K562 (cell line): ENCODE results near the gene CLCN2. TPM values are rescaled to one million over a fixed set of nuclear protein-coding genes. Genes with fewer than 3 reads are reported as not detected.

Experiments
- CBX2 ChIP-seq: fragments of 200-600 bp; sonication (generic); IDR thresholded peaks from one replicate; pipeline ENCODE4 v1.6.1; 2012; ENCODE audit warnings: mild to moderate bottlenecking, low read length, inconsistent platforms; ENCODE audit not compliant: insufficient read depth, poor library complexity, severe bottlenecking
- CEBPG ChIP-seq, 3 experiments: fragments of 200-800 bp in 1 of 3; sonication (Bioruptor generic) in 1 of 3; sonication (generic) in 1 of 3; formaldehyde crosslinking in 1 of 3; IDR thresholded peaks in 2 of 3; conservative IDR thresholded peaks in 1 of 3; 2 replicates each; pipeline versions ENCODE4 v1.6.1 to v1.8.0; 2016 to 2022; ENCODE audit warnings: missing compliant biosample characterization in 2 of 3, missing genetic modification characterization in 2 of 3, mild to moderate bottlenecking in 1 of 3, missing genetic modification reagents in 1 of 3
- CHD4 ChIP-seq: fragments of 200-600 bp; sonication (generic); IDR thresholded peaks from 3 replicates; pipeline ENCODE4 v1.6.1; 2012; ENCODE audit warnings: low read depth, mild to moderate bottlenecking, mixed read lengths, low read length, inconsistent platforms; ENCODE audit not compliant: insufficient read depth, insufficient replicate concordance, poor library complexity, severe bottlenecking
- DNMT1 ChIP-seq: fragments of 450-650 bp; IDR thresholded peaks from 2 replicates; pipeline ENCODE4 v1.6.1; 2016; ENCODE audit warnings: antibody characterized with exemption, mild to moderate bottlenecking
- HDAC2 ChIP-seq: fragments of 450-650 bp; IDR thresholded peaks from 2 replicates; pipeline ENCODE4 v1.6.1; 2016; ENCODE audit warnings: mild to moderate bottlenecking
- MXI1 ChIP-seq: IDR thresholded peaks from 2 replicates; pipeline ENCODE4 v1.6.1; 2011; ENCODE audit warnings: low read depth, mild to moderate bottlenecking, improper control_type of control experiment, low read length
- NR2F6 ChIP-seq: fragments of 450-650 bp; formaldehyde crosslinking; IDR thresholded peaks from 2 replicates; pipeline ENCODE4 v1.4.0; 2020; ENCODE audit warnings: mild to moderate bottlenecking
- PTTG1 ChIP-seq: fragments of 450-650 bp; IDR thresholded peaks from 2 replicates; pipeline ENCODE4 v1.6.1; 2016; ENCODE audit warnings: low read depth, mild to moderate bottlenecking, missing genetic modification characterization, missing compliant biosample characterization
- RBM39 ChIP-seq: fragments of 200-400 bp; formaldehyde crosslinking; optimal IDR thresholded peaks from 2 replicates; pipeline ENCODE3; 2018; ENCODE audit warnings: low read depth, low read length
- SIRT6 ChIP-seq: IDR thresholded peaks from one replicate; pipeline ENCODE4 v1.6.1; 2012; ENCODE audit warnings: low read depth, mild to moderate bottlenecking, control low read depth, inconsistent platforms, low read length, moderate library complexity
- TCF7L2 ChIP-seq: fragments of 150-350 bp; IDR thresholded peaks from 2 replicates; pipeline ENCODE4 v1.6.1; 2016; ENCODE audit warnings: low read depth, mild to moderate bottlenecking, low read length, moderate library complexity
- TSC22D4 ChIP-seq: fragments of 450-650 bp; IDR thresholded peaks from 2 replicates; pipeline ENCODE4 v1.6.1; 2016; ENCODE audit warnings: missing genetic modification characterization, missing biosample characterization, control low read depth
- ZC3H4 ChIP-seq: sonication (generic); formaldehyde crosslinking; IDR thresholded peaks from 2 replicates; pipeline ENCODE4 v1.9.0; 2021; ENCODE audit warnings: missing genetic modification reagents, borderline replicate concordance
- ZNF121 ChIP-seq: sonication (generic); formaldehyde crosslinking; conservative IDR thresholded peaks from 2 replicates; pipeline ENCODE4 v1.8.0; 2022; ENCODE audit warnings: missing genetic modification reagents
- ZNF551 ChIP-seq: fragments of 250-450 bp; sonication (Bioruptor Pico); IDR thresholded peaks from 2 replicates; pipeline ENCODE4 v1.5.0; 2021; ENCODE audit warnings: mild to moderate bottlenecking, moderate library complexity
- polyA plus RNA-seq, 8 experiments: library from polyadenylated mRNA; depleted of rRNA in 4 of 8; stranded (reverse) in 5 of 8; unstranded in 3 of 8; fragments of >200 nt; fragmentation: Nextera tagmentation in 2 of 8; fragmentation: Illumina TruSeq in 1 of 8; extraction: Ambion mirVana in 2 of 8; extraction: Trizol in 1 of 8; gene quantifications; 2 replicates each; pipeline versions ENCODE4 v1.2.1 to v1.2.3, GENCODE V29; 2011 to 2014; ENCODE audit warnings: inconsistent platforms in 1 of 8, missing spikeins in 1 of 8
- total RNA-seq, 7 experiments: library from RNA; depleted of rRNA in 6 of 7; stranded (reverse); fragments of >200 nt in 6 of 7; fragmentation: Illumina TruSeq in 2 of 7; extraction: Trizol in 2 of 7; gene quantifications; 2 replicates each; pipeline versions ENCODE4 v1.2.1 to v1.2.3, GENCODE V29; 2011 to 2021; ENCODE audit warnings: low replicate concordance in 1 of 7
- TF ChIP-seq, protein P1 (sequence below): sonication (generic); formaldehyde crosslinking; IDR thresholded peaks from 2 replicates; pipeline ENCODE4 v1.8.0; 2022; ENCODE audit warnings: mild to moderate bottlenecking, missing genetic modification reagents
- TF ChIP-seq, protein P2 (sequence below), 2 experiments: fragments of 450-650 bp in 1 of 2; sonication (generic) in 1 of 2; formaldehyde crosslinking in 1 of 2; IDR thresholded peaks; 2 replicates each; pipeline versions ENCODE4 v1.7.1 to v1.9.0; 2016 to 2022; ENCODE audit warnings: inconsistent platforms in 1 of 2, mild to moderate bottlenecking in 1 of 2, missing genetic modification reagents in 1 of 2

Gene CLCN2
- total and polyA plus RNA-seq, 9 of the 15 experiments (the other 6 are each of a cell fraction or from before 2014, with no cell fraction given) = 0.10 to 14.0 (median 6.9) TPM

DNA sequence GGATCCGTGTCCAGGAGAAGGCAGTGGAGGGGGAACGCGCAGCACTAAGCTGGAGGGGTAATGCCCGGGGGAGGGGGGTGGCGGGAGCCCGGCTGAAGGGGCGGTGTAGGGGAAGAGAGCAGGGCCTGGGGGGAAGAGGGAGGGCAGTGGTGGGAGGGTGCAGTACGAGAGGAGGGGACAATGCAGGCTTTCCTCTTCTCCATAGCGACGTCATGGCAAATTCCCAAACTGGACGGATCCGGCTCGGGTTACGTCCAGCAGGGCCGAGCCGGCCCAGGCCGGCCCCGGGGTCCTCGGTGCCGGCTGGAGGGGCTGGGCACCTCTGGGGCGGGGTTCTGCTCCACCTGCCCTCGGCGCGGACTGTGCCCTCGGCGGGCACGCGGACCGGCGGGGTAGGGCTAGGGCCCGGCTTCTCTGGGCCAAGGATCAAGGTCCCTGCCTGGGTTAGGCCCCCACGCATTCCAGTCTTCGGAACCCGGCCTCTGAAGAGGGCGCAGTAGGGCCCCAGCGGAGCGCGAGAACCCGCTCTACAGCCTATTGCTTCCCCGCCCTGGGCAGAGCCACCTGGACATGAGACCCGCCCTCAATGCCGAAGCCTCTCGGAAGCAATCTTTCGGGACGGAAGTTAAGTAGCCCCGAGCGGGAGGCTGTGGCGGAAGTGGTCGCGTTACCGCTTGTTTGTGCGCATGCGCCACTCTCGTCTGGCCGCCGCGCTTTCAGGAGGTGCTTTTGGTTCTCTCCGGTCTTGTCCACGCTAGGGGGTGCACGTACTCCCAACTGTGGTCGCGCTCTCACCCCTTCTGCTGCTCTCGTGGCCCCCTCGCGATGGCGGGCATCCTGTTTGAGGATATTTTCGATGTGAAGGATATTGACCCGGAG is 1.5 kb upstream of the CLCN2 start (continued):
- no peak for TF ChIP-seq SIRT6
- no peak for TF ChIP-seq PTTG1 (tag)
- TF ChIP-seq, protein P1, sequence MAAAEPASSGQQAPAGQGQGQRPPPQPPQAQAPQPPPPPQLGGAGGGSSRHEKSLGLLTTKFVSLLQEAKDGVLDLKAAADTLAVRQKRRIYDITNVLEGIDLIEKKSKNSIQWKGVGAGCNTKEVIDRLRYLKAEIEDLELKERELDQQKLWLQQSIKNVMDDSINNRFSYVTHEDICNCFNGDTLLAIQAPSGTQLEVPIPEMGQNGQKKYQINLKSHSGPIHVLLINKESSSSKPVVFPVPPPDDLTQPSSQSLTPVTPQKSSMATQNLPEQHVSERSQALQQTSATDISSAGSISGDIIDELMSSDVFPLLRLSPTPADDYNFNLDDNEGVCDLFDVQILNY (CRISPR knock-in tag) = no peak
- no peak for TF ChIP-seq RBM39
- no peak; the same call in 1 of the 2 replicates for TF ChIP-seq ZNF121 (CRISPR knock-in tag)
- no peak for TF ChIP-seq NR2F6 (CRISPR knock-in tag)
- TF ChIP-seq HDAC2 = 0 out of 2 replicates have a peak, but pooled peaks have one; percentile 46
- no peak for TF ChIP-seq ZNF551 (CRISPR knock-in tag)
- no peak for TF ChIP-seq CEBPG (CRISPR knock-in tag; IDR thresholded peaks at IDR 0.05)
- no peak for TF ChIP-seq CEBPG (tag; conservative IDR thresholded peaks at IDR 0.05 in 1 of 2, IDR thresholded peaks at IDR 0.05 in 1 of 2)
- no peak for TF ChIP-seq CHD4
- no peak for TF ChIP-seq TCF7L2
- TF ChIP-seq, protein P2, sequence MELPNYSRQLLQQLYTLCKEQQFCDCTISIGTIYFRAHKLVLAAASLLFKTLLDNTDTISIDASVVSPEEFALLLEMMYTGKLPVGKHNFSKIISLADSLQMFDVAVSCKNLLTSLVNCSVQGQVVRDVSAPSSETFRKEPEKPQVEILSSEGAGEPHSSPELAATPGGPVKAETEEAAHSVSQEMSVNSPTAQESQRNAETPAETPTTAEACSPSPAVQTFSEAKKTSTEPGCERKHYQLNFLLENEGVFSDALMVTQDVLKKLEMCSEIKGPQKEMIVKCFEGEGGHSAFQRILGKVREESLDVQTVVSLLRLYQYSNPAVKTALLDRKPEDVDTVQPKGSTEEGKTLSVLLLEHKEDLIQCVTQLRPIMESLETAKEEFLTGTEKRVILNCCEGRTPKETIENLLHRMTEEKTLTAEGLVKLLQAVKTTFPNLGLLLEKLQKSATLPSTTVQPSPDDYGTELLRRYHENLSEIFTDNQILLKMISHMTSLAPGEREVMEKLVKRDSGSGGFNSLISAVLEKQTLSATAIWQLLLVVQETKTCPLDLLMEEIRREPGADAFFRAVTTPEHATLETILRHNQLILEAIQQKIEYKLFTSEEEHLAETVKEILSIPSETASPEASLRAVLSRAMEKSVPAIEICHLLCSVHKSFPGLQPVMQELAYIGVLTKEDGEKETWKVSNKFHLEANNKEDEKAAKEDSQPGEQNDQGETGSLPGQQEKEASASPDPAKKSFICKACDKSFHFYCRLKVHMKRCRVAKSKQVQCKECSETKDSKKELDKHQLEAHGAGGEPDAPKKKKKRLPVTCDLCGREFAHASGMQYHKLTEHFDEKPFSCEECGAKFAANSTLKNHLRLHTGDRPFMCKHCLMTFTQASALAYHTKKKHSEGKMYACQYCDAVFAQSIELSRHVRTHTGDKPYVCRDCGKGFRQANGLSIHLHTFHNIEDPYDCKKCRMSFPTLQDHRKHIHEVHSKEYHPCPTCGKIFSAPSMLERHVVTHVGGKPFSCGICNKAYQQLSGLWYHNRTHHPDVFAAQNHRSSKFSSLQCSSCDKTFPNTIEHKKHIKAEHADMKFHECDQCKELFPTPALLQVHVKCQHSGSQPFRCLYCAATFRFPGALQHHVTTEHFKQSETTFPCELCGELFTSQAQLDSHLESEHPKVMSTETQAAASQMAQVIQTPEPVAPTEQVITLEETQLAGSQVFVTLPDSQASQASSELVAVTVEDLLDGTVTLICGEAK (IDR thresholded peaks at IDR 0.05) = peak; percentile 98
- TF ChIP-seq, protein P2 (CRISPR knock-in tag; IDR thresholded peaks at IDR 0.05) = no peak
- no peak for TF ChIP-seq ZC3H4 (CRISPR knock-in tag)
- peak; percentile 18; the same call in 1 of the 2 replicates for TF ChIP-seq MXI1
- no peak for TF ChIP-seq TSC22D4
- TF ChIP-seq CBX2 = no peak
- no peak for TF ChIP-seq DNMT1
